H1 (cell line): ENCODE data around the gene TAF1B. TPM values are rescaled to one million over a fixed set of nuclear protein-coding genes. Genes with fewer than 3 reads are reported as not detected.
A peak's percentile ranks its signal among the peaks of the same experiment; 100 is the strongest.

Experiments
- CTCF ChIA-PET: fragments of 300-600 bp; sonication (Branson Sonifier 250); formaldehyde crosslinking; loops from one replicate; lab custom pipeline; 2021; ENCODE audit not compliant: partially characterized antibody; lab: Charles Lee
- POLR2A ChIA-PET: fragments of 300-600 bp; sonication (Branson Sonifier 250); formaldehyde crosslinking; loops from one replicate; lab custom pipeline; 2021; ENCODE audit warnings: inconsistent platforms; ENCODE audit not compliant: partially characterized antibody; lab: Charles Lee
- DNase-seq, 2 experiments: peaks; one replicate each; pipeline versions ENCODE4 v3.0.0 to v3.0.0-alpha.2; 2010 to 2022; ENCODE audit warnings: low spot score in 2 of 2, low read depth in 1 of 2, mixed read lengths in 1 of 2
- FAIRE-seq: peaks from 2 replicates; lab custom pipeline; 2011; peaks lifted over from hg19 to GRCh38; lab: Jason Lieb, UNC
- H2AFZ ChIP-seq: 2 replicates; pipeline ENCODE4 v1.8.1; 2012; ENCODE audit warnings: low read length, inconsistent platforms
- H2AK5ac ChIP-seq: 2 replicates; pipeline ENCODE4 v1.6.1; 2013; ENCODE audit warnings: low read depth, low read length
- H2BK120ac ChIP-seq: replicated peaks from 2 replicates; pipeline ENCODE3; 2013; ENCODE audit warnings: low read depth, low read length, inconsistent platforms
- H2BK12ac ChIP-seq: 2 replicates; pipeline ENCODE4 v1.6.1; 2013; ENCODE audit warnings: low read depth, low read length
- H2BK15ac ChIP-seq: 2 replicates; pipeline ENCODE4 v1.6.1; 2013; ENCODE audit warnings: low read length
- H2BK20ac ChIP-seq: 2 replicates; pipeline ENCODE4 v1.6.1; 2013; ENCODE audit warnings: low read length
- H2BK5ac ChIP-seq: 2 replicates; pipeline ENCODE4 v1.6.1; 2013; ENCODE audit warnings: low read depth, low read length
- H3K14ac ChIP-seq: 2 replicates; pipeline ENCODE4 v1.6.1; 2013; ENCODE audit warnings: inconsistent platforms; ENCODE audit not compliant: insufficient read length
- H3K18ac ChIP-seq: 2 replicates; pipeline ENCODE4 v1.6.1; 2013; ENCODE audit warnings: low read length; ENCODE audit errors: extremely low read depth
- H3K23ac ChIP-seq: 2 replicates; pipeline ENCODE4 v1.6.1; 2013; ENCODE audit warnings: inconsistent platforms; ENCODE audit not compliant: insufficient read length
- H3K23me2 ChIP-seq: 2 replicates; pipeline ENCODE4 v1.6.1; 2013; ENCODE audit warnings: low read depth, low read length
- H3K27ac ChIP-seq: 2 replicates; pipeline ENCODE4 v1.6.1; 2011; ENCODE audit warnings: low read depth, low read length, inconsistent platforms
- H3K27me3 ChIP-seq, 4 experiments: replicated peaks in 1 of 4; 1 replicate in 1 of 4; 2 replicates in 3 of 4; pipeline versions ENCODE4 v1.6.1 to v1.8.1; 2011 to 2013; ENCODE audit warnings: low read length in 3 of 4, mild to moderate bottlenecking in 3 of 4, inconsistent platforms in 2 of 4, mixed read lengths in 2 of 4, moderate library complexity in 1 of 4; ENCODE audit not compliant: control insufficient read depth in 3 of 4, insufficient read depth in 3 of 4; ENCODE audit errors: extremely low read depth in 1 of 4
- H3K36me3 ChIP-seq, 4 experiments: 2 replicates each; pipeline versions ENCODE4 v1.6.1 to v1.8.1; 2011 to 2013; ENCODE audit warnings: mild to moderate bottlenecking in 4 of 4, low read length in 3 of 4, moderate library complexity in 2 of 4, control low read depth in 1 of 4, inconsistent platforms in 1 of 4; ENCODE audit not compliant: insufficient read depth in 4 of 4, control insufficient read depth in 2 of 4
- H3K4ac ChIP-seq: replicated peaks from 2 replicates; pipeline ENCODE3; 2013; ENCODE audit warnings: low read length, low read depth, mixed read lengths, inconsistent platforms; ENCODE audit not compliant: insufficient read length
- H3K4me1 ChIP-seq, 4 experiments: replicated peaks in 1 of 4; 1 replicate in 1 of 4; 2 replicates in 3 of 4; pipeline versions ENCODE4 v1.6.1 to v1.8.1; 2011 to 2013; ENCODE audit warnings: low read length in 3 of 4, inconsistent platforms in 2 of 4, mixed read lengths in 1 of 4; ENCODE audit not compliant: insufficient read depth in 4 of 4, control insufficient read depth in 3 of 4
- H3K4me2 ChIP-seq, 2 experiments: 2 replicates each; pipeline versions ENCODE4 v1.6.1 to v1.8.1; 2011 to 2013; ENCODE audit warnings: low read depth in 2 of 2, low read length in 2 of 2, control low read depth in 1 of 2, inconsistent platforms in 1 of 2, mild to moderate bottlenecking in 1 of 2; ENCODE audit not compliant: insufficient read depth in 1 of 2
- H3K4me3 ChIP-seq, 4 experiments: fragments of 200-600, 300-600 bp in 1 of 4; sonication (generic), shearing (Covaris generic), sonication (Bioruptor Twin) in 1 of 4; 2 replicates each; pipeline versions ENCODE4 v1.5.1 to v1.8.1; 2011 to 2016; ENCODE audit warnings: low read length in 4 of 4, low read depth in 3 of 4, control low read depth in 2 of 4, inconsistent platforms in 2 of 4, mild to moderate bottlenecking in 2 of 4, mixed read lengths in 1 of 4, moderate library complexity in 1 of 4; ENCODE audit not compliant: insufficient read depth in 2 of 4; ENCODE audit errors: extremely low read depth in 1 of 4
- H3K56ac ChIP-seq: replicated peaks from 2 replicates; pipeline ENCODE3; 2013; ENCODE audit warnings: low read depth, mild to moderate bottlenecking, mixed read lengths, low read length, inconsistent platforms; ENCODE audit not compliant: insufficient read length
- H3K79me1 ChIP-seq: 2 replicates; pipeline ENCODE4 v1.6.1; 2013; ENCODE audit warnings: low read depth, low read length, control low read depth
- H3K79me2 ChIP-seq, 2 experiments: 2 replicates each; pipeline versions ENCODE4 v1.6.1 to v1.8.1; 2012 to 2013; ENCODE audit warnings: low read length in 2 of 2, mild to moderate bottlenecking in 2 of 2, inconsistent platforms in 1 of 2; ENCODE audit not compliant: insufficient read depth in 2 of 2, control insufficient read depth in 1 of 2
- H3K9ac ChIP-seq, 4 experiments: replicated peaks in 1 of 4; 1 replicate in 1 of 4; 2 replicates in 3 of 4; pipeline versions ENCODE4 v1.6.1 to v1.8.1; 2011 to 2013; ENCODE audit warnings: low read depth in 3 of 4, low read length in 3 of 4, control low read depth in 2 of 4, mild to moderate bottlenecking in 2 of 4, moderate library complexity in 2 of 4, inconsistent platforms in 1 of 4; ENCODE audit errors: extremely low read depth in 1 of 4
- H3K9me3 ChIP-seq, 2 experiments: 2 replicates each; pipeline versions ENCODE4 v1.6.1 to v1.8.1; 2012 to 2013; ENCODE audit warnings: mild to moderate bottlenecking in 2 of 2, moderate library complexity in 2 of 2, control low read depth in 1 of 2, inconsistent platforms in 1 of 2, low read depth in 1 of 2, low read length in 1 of 2, mixed read lengths in 1 of 2; ENCODE audit not compliant: insufficient read depth in 2 of 2
- H4K20me1 ChIP-seq, 2 experiments: replicated peaks in 1 of 2; 2 replicates each; pipeline versions ENCODE3 to v1.8.1; 2011 to 2013; ENCODE audit warnings: inconsistent platforms in 2 of 2, low read length in 2 of 2, mild to moderate bottlenecking in 1 of 2; ENCODE audit not compliant: insufficient read depth in 2 of 2, control insufficient read depth in 1 of 2
- H4K5ac ChIP-seq: 2 replicates; pipeline ENCODE4 v1.6.1; 2013; ENCODE audit warnings: low read length, low read depth, mixed read lengths, inconsistent platforms; ENCODE audit not compliant: insufficient read length
- H4K8ac ChIP-seq: 2 replicates; pipeline ENCODE4 v1.8.0; 2013; ENCODE audit warnings: mild to moderate bottlenecking, moderate library complexity, low read length, inconsistent platforms; ENCODE audit not compliant: insufficient read depth; ENCODE audit errors: extremely low read depth
- H4K91ac ChIP-seq: replicated peaks from 2 replicates; pipeline ENCODE3; 2013; ENCODE audit warnings: low read length, mixed read lengths, inconsistent platforms; ENCODE audit not compliant: insufficient read length
- BACH1 ChIP-seq: IDR thresholded peaks from 2 replicates; pipeline ENCODE4 v1.6.1; 2012; ENCODE audit warnings: low read length, improper control_type of control experiment
- EZH2 ChIP-seq: fragments of 200-600 bp; sonication (generic); IDR thresholded peaks from 2 replicates; pipeline ENCODE4 v1.7.1; 2012; ENCODE audit warnings: low read depth, mild to moderate bottlenecking, moderate library complexity, low read length, inconsistent platforms; ENCODE audit not compliant: severe bottlenecking
- NANOG ChIP-seq: IDR thresholded peaks from 2 replicates; pipeline ENCODE4 v1.6.1; 2011; ENCODE audit warnings: low read length, low read depth, mild to moderate bottlenecking, inconsistent platforms; ENCODE audit not compliant: insufficient read depth, poor library complexity, severe bottlenecking
- POU5F1 ChIP-seq: IDR thresholded peaks from 2 replicates; pipeline ENCODE4 v1.6.1; 2011; ENCODE audit warnings: low read depth, mild to moderate bottlenecking, low read length, moderate library complexity
- RBBP5 ChIP-seq: IDR thresholded peaks from 2 replicates; pipeline ENCODE4 v1.7.1; 2012; ENCODE audit warnings: low read depth, mild to moderate bottlenecking, inconsistent platforms, low read length, moderate library complexity, borderline replicate concordance
- SP4 ChIP-seq: IDR thresholded peaks from 2 replicates; pipeline ENCODE4 v1.6.1; 2012; ENCODE audit warnings: low read length, inconsistent platforms
- SRF ChIP-seq: IDR thresholded peaks from 2 replicates; pipeline ENCODE4 v1.6.1; 2011; ENCODE audit warnings: mild to moderate bottlenecking, low read depth, low read length, moderate library complexity
- TAF1 ChIP-seq: IDR thresholded peaks from 2 replicates; pipeline ENCODE4 v1.6.1; 2011; ENCODE audit warnings: mild to moderate bottlenecking, low read depth, low read length
- TAF7 ChIP-seq: optimal IDR thresholded peaks from 2 replicates; pipeline ENCODE3; 2011; ENCODE audit warnings: low read depth, mild to moderate bottlenecking, inconsistent platforms, low read length, moderate library complexity, borderline replicate concordance
- WGBS, 2 experiments: shearing (Covaris generic) in 1 of 2; methylation state at CpG; one replicate each; pipeline versions ENCODE4 v1.1.6 to v1.1.7; 2013 to 2015; ENCODE audit warnings: low lambda C conversion rate in 2 of 2, mixed read lengths in 2 of 2, inconsistent platforms in 1 of 2, low coverage in 1 of 2, missing lambda C conversion rate in 1 of 2; ENCODE audit not compliant: insufficient replicate concordance in 2 of 2, insufficient coverage in 1 of 2, insufficient read length in 1 of 2; ENCODE audit errors: extremely low coverage in 1 of 2, missing lambda C conversion rate in 1 of 2; 5-methylcytosine and 5-hydroxymethylcytosine counted together
- polyA plus RNA-seq, 7 experiments: library from polyadenylated mRNA; depleted of rRNA in 3 of 7; stranded (reverse) in 5 of 7; unstranded in 2 of 7; fragments of >200 nt in 5 of 7; fragments of 200-250 nt in 2 of 7; gene quantifications; 1 replicate in 5 of 7; 2 replicates in 1 of 7; 4 replicates in 1 of 7; pipeline versions ENCODE4 v1.2.1 to v1.2.3, GENCODE V29; 2011 to 2013; ENCODE audit warnings: missing spikeins in 2 of 7, mixed read lengths in 2 of 7
- total RNA-seq: library from RNA; stranded (reverse); fragmentation: NEBNext Ultra II Directional; extraction: Animal tissue kit (Norgen Biotek cat#: 25700); gene quantifications from 2 replicates; pipeline ENCODE4 v1.2.1, GENCODE V29; 2021
- TF ChIP-seq, protein P1 (sequence below): IDR thresholded peaks from 2 replicates; pipeline ENCODE4 v1.6.1; 2012; ENCODE audit warnings: low read length, inconsistent platforms

TAF1B gene
- total and polyA plus RNA-seq, 2 of the 8 experiments (the other 6 are each of a cell fraction or from before 2014, with no cell fraction given), result 6.6 to 25.2 TPM

DNA sequence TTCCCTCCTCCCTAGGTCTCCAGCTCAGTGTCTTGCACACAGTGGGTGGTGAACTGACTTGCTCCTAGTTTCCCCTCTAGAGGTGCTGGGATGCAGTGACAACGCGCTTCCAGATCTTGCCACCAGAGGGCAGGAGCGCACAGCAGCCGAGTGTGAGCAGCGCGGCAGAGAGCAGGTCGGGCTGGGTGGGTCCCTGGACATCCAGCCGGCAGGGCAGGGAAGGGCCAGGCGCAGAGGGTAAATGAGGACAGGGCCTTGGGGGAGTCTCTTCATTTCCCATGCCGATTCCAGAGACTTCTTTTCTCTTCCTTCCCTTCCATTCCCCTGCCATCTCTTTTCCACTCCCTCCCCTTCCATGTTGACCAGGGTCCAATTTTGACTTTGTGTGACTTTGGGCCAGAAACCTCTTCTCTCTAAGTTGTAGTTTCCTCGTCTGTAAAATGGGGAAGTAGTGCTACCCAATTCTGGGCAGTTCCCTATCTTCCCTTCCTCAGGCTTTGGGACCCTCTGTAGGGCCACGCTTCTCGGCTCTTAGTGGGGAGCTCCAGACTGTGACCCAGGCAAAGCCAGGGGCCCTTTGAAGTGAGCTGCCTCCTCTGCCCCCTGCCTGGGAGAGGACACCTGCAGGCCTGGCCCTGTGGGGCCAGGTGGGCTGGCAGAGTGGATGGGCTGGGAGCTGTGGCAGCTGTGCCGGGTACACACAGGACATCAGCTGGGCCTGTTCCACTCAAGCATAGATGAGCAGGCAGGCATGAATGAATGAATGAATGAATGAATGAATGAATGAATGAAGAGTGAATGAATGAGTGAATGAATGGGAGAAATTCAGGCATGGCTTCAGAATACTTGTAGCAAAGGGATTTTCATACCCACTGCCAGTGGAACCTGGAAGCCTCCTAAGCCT, 43.3 kb upstream of the TAF1B start:
- no peak overlapping the region for H2AFZ ChIP-seq
- no peak overlapping the region for H4K5ac ChIP-seq
- POLR2A ChIA-PET, result interaction anchor here (1.0 to 1.8 kb wide), 3 partner anchors 30 to 324 kb away, joined by 3 to 4 read pairs (median 3); partner anchors contain the start of gene TAF1B
- CTCF ChIA-PET, result interaction anchor here (0.5 to 13.3 kb wide), 46 partner anchors 9 to 1064 kb away, joined by 3 to 118 read pairs (median 4); partner anchors contain the start of gene TAF1B
- H3K23ac ChIP-seq, result no peak overlapping the region
- H3K4me3 ChIP-seq, result no peak overlapping the region
- H3K79me2 ChIP-seq, result no peaks in the 10 kb centered on the region
- peak; percentile 83 to 99 for DNase-seq
- H3K4ac ChIP-seq, result no peak overlapping the region
- WGBS, 2 experiments, result 31% methylated on average over 14 of the region's 14 CpGs; no CpG with 5 or more reads in 1 of the 2 experiments
- no peak overlapping the region for H2BK120ac ChIP-seq
- no peak overlapping the region for H4K8ac ChIP-seq
- no peak overlapping the region for H4K91ac ChIP-seq
- no peak overlapping the region for H3K18ac ChIP-seq
- H3K9ac ChIP-seq, result no peak overlapping the region
- H2BK5ac ChIP-seq, result no peak overlapping the region
- H3K4me1 ChIP-seq, result peaks cover 0 to 8% (median 2%) of the 10 kb centered on the region in 4 experiments; a peak in 4 of 7 replicates
- no peak overlapping the region for H3K56ac ChIP-seq
- no peak overlapping the region for H2AK5ac ChIP-seq
- no peak overlapping the region for H3K27ac ChIP-seq
- no peaks in the 10 kb centered on the region; a peak in 1 of 8 replicates for H3K36me3 ChIP-seq
- no peaks in the 10 kb centered on the region for H3K79me1 ChIP-seq
- H3K9me3 ChIP-seq, result no peaks in the 10 kb centered on the region
- H3K4me2 ChIP-seq, result no peak overlapping the region
- no peaks in the 10 kb centered on the region for H4K20me1 ChIP-seq
- no peak overlapping the region for H3K14ac ChIP-seq
- H3K27me3 ChIP-seq, result no peaks in the 10 kb centered on the region
- no peak overlapping the region for H2BK12ac ChIP-seq
- FAIRE-seq, result no peak
- no peak overlapping the region for H2BK20ac ChIP-seq
- no peak overlapping the region for H2BK15ac ChIP-seq
- no peaks in the 10 kb centered on the region for H3K23me2 ChIP-seq
- TF ChIP-seq SRF (no peak), SP4 (no peak), TAF7 (peak; percentile 14), BACH1 (no peak; the same call in 1 of the 2 replicates), RBBP5 (no peak), POU5F1 (no peak), EZH2 (no peak), NANOG (no peak), TAF1 (no peak)
- TF ChIP-seq, protein P1, sequence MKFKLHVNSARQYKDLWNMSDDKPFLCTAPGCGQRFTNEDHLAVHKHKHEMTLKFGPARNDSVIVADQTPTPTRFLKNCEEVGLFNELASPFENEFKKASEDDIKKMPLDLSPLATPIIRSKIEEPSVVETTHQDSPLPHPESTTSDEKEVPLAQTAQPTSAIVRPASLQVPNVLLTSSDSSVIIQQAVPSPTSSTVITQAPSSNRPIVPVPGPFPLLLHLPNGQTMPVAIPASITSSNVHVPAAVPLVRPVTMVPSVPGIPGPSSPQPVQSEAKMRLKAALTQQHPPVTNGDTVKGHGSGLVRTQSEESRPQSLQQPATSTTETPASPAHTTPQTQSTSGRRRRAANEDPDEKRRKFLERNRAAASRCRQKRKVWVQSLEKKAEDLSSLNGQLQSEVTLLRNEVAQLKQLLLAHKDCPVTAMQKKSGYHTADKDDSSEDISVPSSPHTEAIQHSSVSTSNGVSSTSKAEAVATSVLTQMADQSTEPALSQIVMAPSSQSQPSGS, result no peak
